Central memory CD4-positive, alpha-beta T cell (primary cell): Measurements from ENCODE around the gene ASCL2.

Source experiments
- DNase-seq: peaks from one replicate; pipeline ENCODE4 v3.0.0; 2022

The ASCL2 gene

GRCh38 chr11:2308713-2309112 is 38.3 kb upstream of the ASCL2 start:
- no peak for DNase-seq

DNA sequence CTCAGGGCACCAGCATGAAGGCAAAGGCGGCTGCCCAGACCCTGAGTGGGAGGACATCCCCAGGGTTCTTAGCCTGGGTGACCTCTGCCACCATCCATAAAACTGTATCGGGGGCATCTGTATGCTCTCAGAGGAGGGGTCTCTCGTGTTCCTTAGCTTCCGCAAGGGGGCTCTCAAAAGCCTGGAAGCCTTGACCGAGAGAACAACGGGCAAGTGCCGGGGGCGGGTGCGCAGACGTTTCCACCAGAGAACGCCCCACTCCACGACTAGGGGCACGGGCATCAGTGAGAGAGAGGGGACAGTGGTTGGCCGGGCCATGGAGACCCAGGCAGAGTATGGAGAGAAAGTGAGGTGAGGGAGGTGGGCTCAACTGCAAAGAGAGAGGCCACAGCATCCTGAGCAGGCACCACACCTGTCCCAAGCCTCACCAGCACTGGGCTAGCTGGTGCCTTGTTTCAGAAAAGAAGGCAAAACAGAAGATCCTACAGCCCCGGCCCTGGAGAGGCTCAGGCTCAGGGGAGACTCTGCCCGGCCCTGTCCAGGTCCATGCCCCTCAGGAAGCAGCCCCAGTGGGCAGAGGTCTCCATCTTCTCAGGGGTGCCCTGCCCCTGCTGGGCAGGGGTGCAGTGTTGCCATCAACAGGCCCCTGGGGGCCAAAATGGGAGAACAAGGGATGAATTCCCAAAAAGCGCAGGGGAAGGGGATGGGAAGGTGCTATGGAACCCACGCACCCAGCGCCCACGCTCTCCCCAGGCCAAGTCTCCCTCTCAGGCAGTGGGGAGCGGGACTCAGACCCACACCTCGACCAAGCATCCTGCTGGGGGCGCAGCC is 37.3 kb upstream of the ASCL2 start:
- DNase-seq: no peak

- no peak for DNase-seq
Measured at GRCh38 chr11:2306877-2307500, 36.6 kb upstream of the ASCL2 start.

- DNase-seq: no peak
Measured at GRCh38 chr11:2306452-2306823, 36.0 kb upstream of the ASCL2 start.

- DNase-seq: no peak
Measured at GRCh38 chr11:2305788-2306451, 35.5 kb upstream of the ASCL2 start.

DNA sequence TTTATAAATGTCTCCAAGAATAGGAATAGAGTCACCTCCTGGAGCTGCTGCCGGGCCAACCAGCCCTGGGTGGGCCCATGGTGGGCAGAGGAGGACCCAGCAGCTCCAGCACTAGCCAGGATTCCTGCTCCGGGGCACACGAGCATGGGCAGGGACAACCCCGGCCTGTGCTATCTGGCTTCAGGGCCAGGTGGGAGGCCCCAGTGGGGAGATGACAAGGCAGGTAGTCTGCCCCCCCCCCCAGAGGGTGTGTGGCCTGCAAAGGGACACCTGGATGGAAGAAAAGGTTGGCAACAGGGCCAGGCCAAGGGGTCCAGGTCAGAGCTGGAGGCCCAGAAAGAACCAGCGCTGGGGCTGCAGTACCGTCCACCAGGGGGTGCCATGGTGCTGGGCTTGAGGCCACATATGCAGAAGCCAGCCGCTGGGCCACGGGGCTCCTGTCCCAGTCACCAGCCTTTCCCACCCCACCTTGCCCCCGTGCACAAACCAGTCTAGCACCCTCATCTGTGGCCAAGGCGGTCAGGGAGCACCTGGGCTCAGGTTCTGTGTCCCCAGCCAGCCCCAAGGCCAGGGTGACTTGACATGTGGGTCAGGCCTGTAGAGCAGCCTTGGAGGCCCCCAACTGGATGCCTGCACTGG is 34.9 kb upstream of the ASCL2 start:
- DNase-seq: peak; percentile 67

GRCh38 chr11:2304506-2305139 is 34.2 kb upstream of the ASCL2 start:
- no peak for DNase-seq

- no peak for DNase-seq
Measured at GRCh38 chr11:2303627-2304505, 33.5 kb upstream of the ASCL2 start.

DNA sequence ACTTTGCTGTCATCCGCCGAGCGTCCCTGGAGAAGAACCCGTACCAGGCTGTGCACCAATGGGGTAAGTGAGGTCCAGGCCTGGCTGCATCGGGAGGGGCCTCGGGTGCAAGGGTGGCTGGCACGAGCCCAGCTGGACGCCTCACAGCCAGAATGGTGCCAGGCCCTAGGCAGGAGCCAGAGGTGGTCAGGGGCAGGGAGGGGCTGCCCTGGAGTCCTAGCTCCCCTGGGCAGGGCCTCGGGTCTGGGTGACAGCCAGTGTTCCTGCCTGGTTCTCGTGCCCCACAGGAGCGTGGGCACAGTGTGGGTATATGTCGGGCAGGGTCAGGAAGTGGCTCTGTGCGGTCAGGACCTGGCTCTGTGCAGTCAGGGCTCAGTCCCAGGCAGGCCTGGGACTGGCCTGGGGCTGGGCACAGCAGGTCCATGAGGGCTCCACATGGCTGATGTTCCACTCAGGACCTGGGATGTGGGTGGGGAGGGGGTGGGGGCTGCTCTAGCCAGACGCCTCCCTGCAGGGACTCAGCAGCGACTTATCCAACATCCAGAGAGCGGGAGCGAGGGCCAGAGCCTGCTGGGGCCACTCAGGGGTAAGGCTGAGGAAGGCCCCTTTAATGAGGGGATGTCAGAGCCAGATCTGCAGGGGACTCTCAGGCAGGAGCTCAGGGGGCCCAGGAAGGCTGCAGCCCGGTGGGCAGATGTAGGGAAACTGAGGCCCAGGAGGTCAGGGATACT is 32.7 kb upstream of the ASCL2 start:
- no peak for DNase-seq

DNA sequence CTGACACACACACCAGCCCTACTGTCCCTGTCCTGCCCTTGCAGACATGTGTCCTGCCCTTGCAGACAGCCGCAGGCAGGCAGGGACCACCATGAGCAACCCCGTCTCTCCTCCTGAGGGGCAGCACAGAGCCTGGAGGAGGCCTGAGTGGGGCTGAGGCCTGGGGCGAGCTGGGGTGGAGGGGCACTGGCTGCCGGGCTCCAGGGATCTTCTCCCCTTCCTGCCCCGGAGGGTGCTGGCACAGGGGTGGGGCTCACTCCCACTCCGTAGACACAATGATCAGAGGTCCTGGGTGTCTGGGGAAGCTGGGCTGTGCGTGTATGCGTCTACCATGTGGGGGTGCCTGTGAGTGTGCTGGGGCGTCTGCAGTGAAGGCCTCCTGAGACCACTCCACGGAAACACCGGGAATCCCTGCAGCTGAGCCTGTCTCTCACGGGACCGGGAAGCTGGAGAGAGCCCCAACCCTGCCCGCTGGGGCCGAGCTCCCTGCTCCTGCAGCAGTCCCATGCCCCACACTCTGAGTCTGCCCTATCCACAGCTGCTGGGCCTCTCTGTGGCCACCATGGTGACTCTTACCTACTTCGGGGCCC is 32.0 kb upstream of the ASCL2 start:
- no peak for DNase-seq

- peak; percentile 73 for DNase-seq
Measured at GRCh38 chr11:2301631-2302305, 31.4 kb upstream of the ASCL2 start, which contains the start of the genes C11orf21 and TSPAN32. Gene C11orf21 (minus strand): TSS chr11:2301918. CDS start chr11:2301808, 110 bp downstream. Gene TSPAN32 (plus strand): TSS chr11:2302013. CDS start chr11:2302150, 137 bp downstream.

- DNase-seq: no peak
Measured at GRCh38 chr11:2300936-2301630, 30.7 kb upstream of the ASCL2 start.

GRCh38 chr11:2300290-2300935 is 30.0 kb upstream of the ASCL2 start:
- DNase-seq: no peak

DNA sequence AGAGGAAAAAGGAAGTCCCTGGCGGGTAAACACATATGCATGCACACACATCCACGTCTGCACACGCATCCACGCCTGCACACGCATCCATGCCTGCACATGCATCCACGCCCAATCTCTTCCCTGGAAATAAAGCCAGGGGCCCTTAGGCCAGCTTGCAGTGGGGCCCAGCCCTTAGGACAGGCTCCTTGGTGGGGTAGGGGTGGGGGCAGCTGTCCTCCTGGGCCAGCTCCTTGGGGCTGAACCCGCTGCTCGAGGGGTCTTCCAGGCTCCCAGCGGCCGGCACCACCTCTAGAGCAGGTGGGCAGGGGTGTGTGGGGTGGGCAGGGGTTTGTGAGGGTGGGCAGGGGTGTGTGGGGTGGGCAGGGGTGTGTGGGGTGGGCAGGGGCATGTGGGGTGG is 29.4 kb upstream of the ASCL2 start:
- no peak for DNase-seq

- no peak for DNase-seq
Measured at GRCh38 chr11:2298795-2299761, 28.7 kb upstream of the ASCL2 start.

GRCh38 chr11:2298131-2298794 is 27.9 kb upstream of the ASCL2 start:
- no peak for DNase-seq

GRCh38 chr11:2297623-2298030 is 27.2 kb upstream of the ASCL2 start:
- DNase-seq: no peak
